Measurements from ENCODE around the gene OXCT2.

Gene OXCT2

DNA sequence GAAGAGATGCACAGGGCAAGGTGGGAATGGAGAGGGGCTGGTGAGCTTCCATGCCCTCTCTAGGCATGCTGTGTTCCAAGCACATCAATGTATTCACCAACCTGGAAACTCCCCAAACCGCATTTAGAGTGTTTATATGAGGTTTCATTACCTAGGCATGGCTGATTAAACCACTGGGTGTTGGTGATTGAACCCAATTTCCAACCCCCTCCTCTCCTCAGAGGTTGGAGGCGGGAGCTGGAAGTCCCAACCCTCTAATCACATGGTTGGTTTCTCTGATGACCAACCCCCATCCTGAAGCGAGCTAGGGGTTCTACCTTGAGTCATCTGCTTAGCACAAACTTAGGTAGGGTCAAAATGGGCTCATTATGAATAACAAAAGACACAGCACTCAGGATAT is 35.4 kb downstream of the OXCT2 start:
- in situ Hi-C loops (cut with MboI; ENCODE audit: low sequenced_read_pairs, unreplicated experiment) = no loop called here
- DNase-seq (ENCODE audit: low spot score) = no peak
- TF ChIP-seq, protein P1, sequence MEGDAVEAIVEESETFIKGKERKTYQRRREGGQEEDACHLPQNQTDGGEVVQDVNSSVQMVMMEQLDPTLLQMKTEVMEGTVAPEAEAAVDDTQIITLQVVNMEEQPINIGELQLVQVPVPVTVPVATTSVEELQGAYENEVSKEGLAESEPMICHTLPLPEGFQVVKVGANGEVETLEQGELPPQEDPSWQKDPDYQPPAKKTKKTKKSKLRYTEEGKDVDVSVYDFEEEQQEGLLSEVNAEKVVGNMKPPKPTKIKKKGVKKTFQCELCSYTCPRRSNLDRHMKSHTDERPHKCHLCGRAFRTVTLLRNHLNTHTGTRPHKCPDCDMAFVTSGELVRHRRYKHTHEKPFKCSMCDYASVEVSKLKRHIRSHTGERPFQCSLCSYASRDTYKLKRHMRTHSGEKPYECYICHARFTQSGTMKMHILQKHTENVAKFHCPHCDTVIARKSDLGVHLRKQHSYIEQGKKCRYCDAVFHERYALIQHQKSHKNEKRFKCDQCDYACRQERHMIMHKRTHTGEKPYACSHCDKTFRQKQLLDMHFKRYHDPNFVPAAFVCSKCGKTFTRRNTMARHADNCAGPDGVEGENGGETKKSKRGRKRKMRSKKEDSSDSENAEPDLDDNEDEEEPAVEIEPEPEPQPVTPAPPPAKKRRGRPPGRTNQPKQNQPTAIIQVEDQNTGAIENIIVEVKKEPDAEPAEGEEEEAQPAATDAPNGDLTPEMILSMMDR (IDR thresholded peaks at IDR 0.05; ENCODE audit: borderline replicate concordance, control extremely low read depth, extremely low read depth, insufficient read depth, missing control alignments) = no peak

DNA sequence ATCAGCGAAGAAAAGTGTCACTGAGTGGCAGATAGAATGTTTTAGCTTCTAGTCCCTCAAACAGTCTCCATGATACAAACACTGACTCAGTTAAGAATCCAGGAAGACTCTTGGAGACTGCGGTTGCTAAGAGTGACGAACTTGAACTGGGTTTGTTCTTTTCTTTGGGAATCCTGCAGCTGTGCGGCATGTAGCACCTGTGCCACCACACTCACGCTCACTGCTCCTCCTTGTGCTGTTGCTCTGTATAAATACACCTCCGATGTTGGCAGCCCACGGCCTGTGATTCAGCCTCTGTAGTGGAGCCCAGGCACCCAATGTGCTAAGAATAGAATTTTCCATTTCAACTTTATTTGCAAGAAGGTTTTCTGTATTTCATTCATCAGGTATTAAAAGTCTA is 38.0 kb downstream of the OXCT2 start:
- TF ChIP-seq, protein P1 (IDR thresholded peaks at IDR 0.05; ENCODE audit: borderline replicate concordance, control extremely low read depth, extremely low read depth, insufficient read depth, missing control alignments) = no peak
- in situ Hi-C loops (cut with MboI; ENCODE audit: low sequenced_read_pairs, unreplicated experiment) = no loop called here
- no peak for DNase-seq (ENCODE audit: low spot score)

DNA sequence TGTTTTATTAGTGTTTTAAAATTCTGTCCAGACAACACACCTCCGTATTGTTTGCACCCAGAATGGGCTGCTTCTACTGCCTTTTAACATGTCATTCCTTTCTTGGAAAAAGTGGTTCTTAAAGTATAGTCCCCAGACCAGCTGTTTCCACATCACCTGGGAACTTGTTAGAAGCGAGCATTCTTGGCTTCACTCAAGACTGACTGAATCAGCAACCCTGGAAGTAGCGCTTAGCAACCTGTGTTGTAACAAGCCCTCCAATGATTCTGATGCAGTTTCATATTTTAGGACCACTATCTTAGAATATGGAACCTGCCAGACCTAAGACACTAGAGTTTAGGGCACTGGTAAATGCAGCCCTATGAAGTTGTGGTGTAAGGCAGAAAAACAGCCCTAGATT is 38.4 kb downstream of the OXCT2 start:
- TF ChIP-seq, protein P1 (IDR thresholded peaks at IDR 0.05; ENCODE audit: borderline replicate concordance, control extremely low read depth, extremely low read depth, insufficient read depth, missing control alignments) = no peak
- no peak for DNase-seq (ENCODE audit: low spot score)
- in situ Hi-C loops (cut with MboI; ENCODE audit: low sequenced_read_pairs, unreplicated experiment) = no loop called here

DNA sequence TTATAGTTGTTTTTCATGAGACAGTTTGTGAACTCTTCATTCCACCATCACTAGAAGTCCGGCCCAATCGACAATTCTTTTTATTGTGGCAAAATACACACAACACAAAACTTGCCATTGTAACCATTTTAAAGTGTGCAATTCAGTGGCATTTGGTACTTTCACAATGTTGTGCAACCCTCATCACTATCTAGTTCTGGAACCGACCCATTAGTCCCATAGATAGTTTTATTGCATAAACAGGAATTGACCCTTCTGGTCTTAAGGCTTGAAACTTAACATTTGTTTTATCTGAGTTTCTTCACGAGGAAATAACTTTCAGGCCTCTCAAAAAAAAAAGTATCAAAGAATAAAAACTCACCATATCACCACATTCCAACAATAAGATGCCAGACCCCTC is 41.3 kb downstream of the OXCT2 start:
- in situ Hi-C loops (cut with MboI; ENCODE audit: low sequenced_read_pairs, unreplicated experiment) = no loop called here
- DNase-seq (ENCODE audit: low spot score) = no peak
- TF ChIP-seq, protein P1 (IDR thresholded peaks at IDR 0.05; ENCODE audit: borderline replicate concordance, control extremely low read depth, extremely low read depth, insufficient read depth, missing control alignments) = no peak

DNA sequence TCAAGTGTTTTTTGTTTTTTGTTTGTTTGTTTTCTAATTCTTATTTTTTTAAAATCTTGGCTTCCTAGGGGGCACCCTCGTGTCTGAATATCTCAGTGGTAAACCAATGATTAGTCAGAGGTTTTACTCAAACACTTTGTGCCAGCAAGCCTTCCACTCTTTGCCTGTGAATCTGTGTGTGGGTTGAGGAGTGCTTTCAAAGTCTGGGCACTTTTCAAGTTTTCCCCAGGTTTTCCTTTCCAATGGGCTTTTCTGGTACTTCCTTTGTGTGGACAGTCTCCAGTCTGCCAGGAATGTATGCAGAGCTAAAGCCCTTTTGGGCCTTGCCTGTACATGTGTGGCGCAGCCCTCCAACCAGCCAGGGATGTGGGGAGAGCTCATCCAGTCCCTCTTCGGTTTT is 42.1 kb downstream of the OXCT2 start:
- in situ Hi-C loops (cut with MboI; ENCODE audit: low sequenced_read_pairs, unreplicated experiment) = no loop called here
- DNase-seq (ENCODE audit: low spot score) = no peak
- TF ChIP-seq, protein P1 (IDR thresholded peaks at IDR 0.05; ENCODE audit: borderline replicate concordance, control extremely low read depth, extremely low read depth, insufficient read depth, missing control alignments) = no peak

DNA sequence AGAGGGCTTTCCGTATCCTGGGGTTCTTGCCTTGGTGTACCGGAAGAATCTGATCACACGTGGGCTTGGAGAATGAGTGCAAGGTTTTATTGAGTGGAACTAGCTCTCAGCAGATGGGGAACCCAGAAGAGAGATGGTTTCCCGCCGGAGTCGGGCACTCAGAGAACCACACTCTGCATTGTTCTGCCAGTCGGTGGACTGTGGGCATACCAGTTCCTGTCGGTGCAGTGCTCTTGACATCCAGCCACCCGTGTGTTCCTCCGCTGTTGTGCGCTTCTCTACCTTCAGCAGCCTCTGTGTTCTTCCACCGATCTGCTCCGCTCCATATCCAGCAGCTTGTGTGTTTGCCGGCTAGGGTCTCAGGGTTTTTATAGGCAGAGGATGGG is 43.2 kb downstream of the OXCT2 start:
- TF ChIP-seq, protein P1 (IDR thresholded peaks at IDR 0.05; ENCODE audit: borderline replicate concordance, control extremely low read depth, extremely low read depth, insufficient read depth, missing control alignments) = no peak
- no peak for DNase-seq (ENCODE audit: low spot score)
- in situ Hi-C loops (cut with MboI; ENCODE audit: low sequenced_read_pairs, unreplicated experiment) = no loop called here
